ENCODE measurements around the gene MGAT3.
"Not testable (repeated sequence)": the region's sequence is repeated elsewhere in the genome, so short reads cannot be mapped to it uniquely, and the experiment has no call there.

Gene MGAT3

GRCh38 chr22:39518144-39518786, 61.5 kb downstream of the MGAT3 start:
- no peak overlapping the region for H3K4me3 ChIP-seq (replicated peaks; ENCODE audit: low read depth, low read length)
- peak; percentile 56 for DNase-seq (ENCODE audit: low read depth)

GRCh38 chr22:39518996-39519680, 62.3 kb downstream of the MGAT3 start:
- H3K4me3 ChIP-seq (replicated peaks; ENCODE audit: low read depth, low read length): peak overlapping the region; percentile 97
- no peak for TF ChIP-seq CTCF (IDR thresholded peaks at IDR 0.05; ENCODE audit: low read length, missing control alignments)
- DNase-seq (ENCODE audit: low read depth): peak; percentile 51

More at GRCh38 chr22:39518144-39518786, 61.5 kb downstream of the MGAT3 start:
- no peak for TF ChIP-seq CTCF (IDR thresholded peaks at IDR 0.05; ENCODE audit: low read length, missing control alignments)

- TF ChIP-seq CTCF (IDR thresholded peaks at IDR 0.05; ENCODE audit: low read length, missing control alignments): peak; percentile 15
- H3K4me3 ChIP-seq (replicated peaks; ENCODE audit: low read depth, low read length): peak overlapping the region; percentile 97
- DNase-seq (ENCODE audit: low read depth): no peak
Observed at GRCh38 chr22:39519681-39520225, 62.9 kb downstream of the MGAT3 start.

- DNase-seq (ENCODE audit: low read depth): peak; percentile 100
- peak within 1 kb of the TSS; percentile 97 for H3K4me3 ChIP-seq (replicated peaks; ENCODE audit: low read depth, low read length)
- no peak for TF ChIP-seq CTCF (IDR thresholded peaks at IDR 0.05; ENCODE audit: low read length, missing control alignments)
Observed at GRCh38 chr22:39520226-39521105, 63.7 kb downstream of the MGAT3 start, which contains the start of gene ATF4. ATF4 (plus strand) TSS chr22:39520562; CDS start chr22:39521446, 884 bp downstream.

- peak; percentile 84 for DNase-seq (ENCODE audit: low read depth)
- H3K4me3 ChIP-seq (replicated peaks; ENCODE audit: low read depth, low read length): peak overlapping the region; percentile 97
Observed at GRCh38 chr22:39521106-39521885, 64.5 kb downstream of the MGAT3 start.

GRCh38 chr22:39522091-39522490, 65.3 kb downstream of the MGAT3 start:
- peak overlapping the region; percentile 97 for H3K4me3 ChIP-seq (replicated peaks; ENCODE audit: low read depth, low read length)
- not testable (repeated sequence) for DNase-seq (ENCODE audit: low read depth)

GRCh38 chr22:39522567-39523300, 65.9 kb downstream of the MGAT3 start:
- H3K4me3 ChIP-seq (replicated peaks; ENCODE audit: low read depth, low read length): peak overlapping the region; percentile 97
- DNase-seq (ENCODE audit: low read depth): peak; percentile 71
- TF ChIP-seq CTCF (IDR thresholded peaks at IDR 0.05; ENCODE audit: low read length, missing control alignments): no peak
